GM21515 (cell line): ENCODE data around the gene MRPL9.
"Not testable (repeated sequence)": the region's sequence is repeated elsewhere in the genome, so short reads cannot be mapped to it uniquely, and the experiment has no call there.

Source experiments
- ATAC-seq: cut with Tn5 transposase; IDR thresholded peaks from one replicate; pipeline ENCODE4 v1.9.1; 2021; ENCODE audit not compliant: unreplicated experiment

MRPL9 gene

DNA sequence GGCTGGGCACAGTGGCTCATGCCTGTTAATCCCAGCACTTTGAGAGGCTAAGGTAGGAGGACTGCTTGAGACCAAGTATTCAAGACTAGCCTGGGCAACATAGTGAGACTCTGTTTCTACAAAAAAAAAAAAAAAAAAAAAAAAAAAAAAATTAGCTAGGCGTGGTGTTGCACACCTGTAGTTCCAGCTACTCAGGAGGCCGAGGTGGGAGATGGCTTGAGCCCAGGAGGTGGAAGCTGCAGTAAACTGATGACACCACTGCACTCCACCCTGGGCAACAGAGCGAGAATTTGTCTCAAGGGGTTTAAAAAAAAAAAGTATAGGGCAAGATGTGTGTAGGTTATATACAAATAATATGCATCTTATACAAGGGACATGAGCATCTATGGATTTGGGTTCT lies 24.4 kb upstream of the MRPL9 start:
- no peak for ATAC-seq

DNA sequence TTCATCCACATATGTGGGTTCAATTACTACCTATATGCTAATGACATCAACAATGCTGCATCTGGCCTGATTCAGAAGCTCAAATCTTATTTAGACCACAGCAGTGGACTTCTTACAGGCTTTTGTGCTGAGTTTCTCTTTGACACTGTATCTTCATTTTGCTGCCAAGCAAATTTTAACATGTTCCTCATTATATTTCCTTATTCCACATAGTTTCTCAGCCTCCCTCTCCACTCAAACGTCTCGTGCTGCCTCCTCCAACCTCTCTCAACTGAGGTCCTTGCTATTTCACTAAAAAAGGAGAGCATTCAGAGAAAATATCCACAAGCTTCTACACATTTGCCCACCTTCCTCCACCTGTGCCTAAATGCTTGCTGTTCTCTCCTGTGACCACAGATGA lies 20.5 kb upstream of the MRPL9 start:
- ATAC-seq, result no peak

DNA sequence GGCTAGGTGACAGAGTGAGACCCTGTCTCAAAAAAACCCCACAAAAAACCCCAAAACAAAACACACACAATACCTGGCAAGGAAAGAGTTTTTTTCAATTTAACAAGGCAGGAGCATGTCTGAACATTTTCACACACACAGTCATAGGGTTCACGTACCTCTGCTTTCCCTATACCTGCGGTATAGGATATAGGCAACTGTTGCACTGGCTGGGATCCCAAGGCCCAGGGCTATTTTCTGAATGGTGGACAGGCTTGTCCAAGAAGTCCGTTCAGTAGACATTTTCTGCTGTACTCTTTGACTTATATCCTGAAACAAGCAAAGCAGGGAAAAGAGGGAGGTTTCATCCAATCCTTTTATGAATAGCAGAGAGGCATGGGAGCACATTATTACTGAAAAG lies 19.4 kb upstream of the MRPL9 start:
- ATAC-seq, result no peak

DNA sequence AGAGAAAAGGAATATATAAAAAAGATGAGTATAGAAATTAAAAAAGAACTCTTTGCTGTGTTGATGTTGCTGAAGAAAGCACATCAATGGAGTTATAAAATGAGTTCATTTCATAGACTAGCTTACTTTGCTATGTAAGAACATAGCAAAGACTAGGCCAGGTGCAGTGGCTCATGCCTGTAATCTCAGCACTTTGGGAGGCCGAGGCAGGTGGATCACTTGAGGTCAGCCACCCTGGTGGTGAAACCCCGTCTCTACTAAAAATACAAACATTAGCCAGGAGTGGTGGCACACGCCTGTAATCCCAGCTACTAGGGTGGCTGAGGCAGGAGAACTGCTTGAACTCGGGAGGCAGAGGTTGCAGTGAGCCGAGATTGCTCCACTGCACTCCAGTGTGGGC lies 18.7 kb upstream of the MRPL9 start:
- ATAC-seq, result not testable (repeated sequence)

DNA sequence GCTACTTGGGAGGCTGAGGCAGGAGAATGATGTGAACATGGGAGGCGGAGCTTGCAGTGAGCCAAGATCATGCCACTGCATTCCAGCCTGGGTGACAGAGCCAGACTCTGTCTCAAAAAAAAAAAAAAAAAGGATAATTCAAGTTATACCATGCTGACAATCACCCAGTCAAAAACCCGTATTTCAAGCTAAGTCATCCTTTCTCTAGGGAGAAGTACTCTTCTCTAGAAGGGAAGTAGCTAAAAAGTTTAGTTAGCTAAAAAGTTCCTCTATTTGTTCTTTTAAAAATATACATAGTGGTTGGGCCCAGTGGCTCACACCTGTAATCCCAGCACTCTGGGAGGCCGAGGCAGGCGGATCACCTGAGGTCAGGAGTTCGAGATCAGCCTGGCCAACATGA lies 17.4 kb upstream of the MRPL9 start:
- not testable (repeated sequence) for ATAC-seq

DNA sequence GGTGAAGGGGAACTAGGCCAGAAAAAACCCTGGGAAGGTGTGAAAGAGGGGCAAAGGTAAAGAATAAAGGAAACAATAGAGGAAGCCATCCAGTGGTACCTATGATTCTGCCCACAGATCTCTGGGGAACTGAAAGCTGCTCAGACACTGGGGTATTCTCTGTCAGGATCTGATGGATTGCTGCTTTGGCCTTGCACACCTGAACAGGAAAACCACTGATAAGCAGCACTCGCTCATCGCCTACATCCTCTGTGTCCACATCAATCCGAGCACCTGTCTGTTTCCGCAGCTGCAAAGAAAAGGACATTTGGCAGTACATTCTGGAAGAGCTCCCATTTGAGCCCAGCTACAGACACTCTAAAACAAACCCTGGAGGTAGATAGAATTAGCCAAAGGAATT lies 16.6 kb upstream of the MRPL9 start:
- ATAC-seq, result no peak

DNA sequence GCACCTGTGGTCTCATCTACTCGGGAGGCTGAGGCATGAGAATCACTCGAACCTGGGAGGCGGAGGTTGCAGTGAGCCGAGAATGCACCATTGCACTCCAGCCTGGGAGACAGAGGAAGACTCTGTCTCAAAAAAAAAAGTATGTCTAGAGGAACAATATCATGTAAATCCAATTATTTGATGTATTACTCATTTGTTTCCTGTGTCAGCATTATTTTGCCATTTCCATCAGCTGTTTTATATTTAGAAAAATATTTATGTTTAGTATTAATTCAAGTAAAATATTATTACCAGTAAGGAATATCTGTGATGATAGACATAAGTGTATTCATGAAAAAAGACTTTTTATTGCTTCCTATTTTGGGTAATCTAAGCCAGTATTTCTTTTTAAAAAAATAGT lies 14.0 kb upstream of the MRPL9 start:
- no peak for ATAC-seq

DNA sequence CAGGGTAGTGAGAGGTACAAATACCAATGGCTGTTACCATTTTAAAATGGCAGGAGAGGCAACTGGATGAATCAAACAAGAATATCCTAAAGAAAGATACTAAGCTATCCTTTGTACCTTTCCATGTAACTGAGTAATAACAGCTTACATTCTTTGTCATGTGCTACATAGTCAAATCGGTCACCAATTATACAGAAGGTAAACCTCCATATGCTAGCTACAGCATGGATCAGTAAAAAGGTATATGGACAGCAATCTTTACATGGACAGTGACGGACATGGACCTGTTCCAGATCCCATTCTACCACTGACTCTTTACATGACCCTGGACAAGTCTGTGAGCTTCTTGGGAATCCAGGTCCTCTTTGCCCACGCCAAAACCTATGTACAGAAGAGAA lies 13.4 kb upstream of the MRPL9 start:
- ATAC-seq, result no peak

DNA sequence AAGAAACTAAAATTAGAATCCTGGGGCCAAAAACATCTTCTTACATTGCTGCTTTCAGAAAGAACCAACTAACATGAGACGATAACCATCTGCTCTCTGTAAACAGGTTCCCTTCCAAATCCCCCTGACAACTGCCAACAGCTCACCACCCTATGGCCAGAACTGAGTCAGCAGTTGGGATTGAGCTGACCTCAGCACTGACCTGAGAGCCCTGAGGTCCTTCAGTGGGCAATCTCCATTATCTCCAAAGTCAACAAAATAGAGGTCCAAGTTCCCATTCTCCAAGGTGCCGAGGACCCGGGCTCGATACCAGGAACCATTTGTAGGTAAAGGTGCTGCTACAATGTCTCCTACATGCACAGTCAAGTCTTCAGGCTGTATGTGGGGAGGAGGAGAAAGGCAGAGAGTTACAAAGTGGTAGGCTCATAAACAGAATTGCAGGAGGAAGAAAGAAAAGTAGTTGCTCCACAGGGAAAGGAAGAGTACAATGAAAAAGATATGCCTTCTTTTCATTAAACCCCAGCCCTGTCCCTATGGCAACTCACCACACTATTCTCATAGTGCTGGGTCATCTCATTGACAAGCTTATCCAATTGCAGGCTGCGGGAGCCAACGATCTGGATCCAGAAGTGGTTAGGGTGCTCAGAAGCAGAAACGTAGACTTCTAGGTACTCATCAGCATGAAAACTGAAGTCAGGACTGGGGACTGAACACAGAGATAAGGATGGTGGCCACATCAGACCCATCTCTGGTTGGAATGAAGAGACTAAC lies 12.8 kb upstream of the MRPL9 start:
- ATAC-seq, result no peak

DNA sequence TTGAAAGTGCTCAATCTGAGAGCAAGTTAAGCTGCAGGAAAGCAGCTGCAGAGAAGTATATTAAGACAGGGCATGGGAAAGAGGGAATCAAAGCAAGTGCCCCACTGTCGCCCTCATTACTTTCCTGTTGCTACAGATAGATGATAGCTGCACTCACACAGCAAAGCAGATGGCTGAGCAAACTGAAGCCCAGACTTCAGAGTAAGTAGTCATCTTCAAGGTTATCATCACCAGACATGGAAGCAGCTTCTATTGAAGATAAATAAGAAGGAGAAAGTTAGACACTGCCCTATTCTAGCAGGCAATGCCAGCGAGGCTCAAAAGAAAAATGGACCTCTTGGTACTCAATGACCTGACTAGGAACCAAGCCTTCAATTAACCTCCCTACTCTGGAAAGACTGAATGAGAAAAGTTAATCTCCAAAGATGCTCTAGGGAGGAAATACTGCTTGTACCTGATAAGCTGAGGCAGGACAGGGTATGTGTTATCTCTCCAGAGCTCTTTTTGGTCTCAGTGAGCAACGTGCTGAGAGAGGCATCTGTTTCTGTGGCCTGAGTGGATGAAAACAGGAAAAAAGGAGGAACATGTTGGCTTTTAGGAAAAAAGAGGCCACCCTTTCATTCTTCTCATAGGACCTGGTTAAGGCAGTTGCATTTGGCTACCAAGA lies 11.1 kb upstream of the MRPL9 start:
- no peak for ATAC-seq

DNA sequence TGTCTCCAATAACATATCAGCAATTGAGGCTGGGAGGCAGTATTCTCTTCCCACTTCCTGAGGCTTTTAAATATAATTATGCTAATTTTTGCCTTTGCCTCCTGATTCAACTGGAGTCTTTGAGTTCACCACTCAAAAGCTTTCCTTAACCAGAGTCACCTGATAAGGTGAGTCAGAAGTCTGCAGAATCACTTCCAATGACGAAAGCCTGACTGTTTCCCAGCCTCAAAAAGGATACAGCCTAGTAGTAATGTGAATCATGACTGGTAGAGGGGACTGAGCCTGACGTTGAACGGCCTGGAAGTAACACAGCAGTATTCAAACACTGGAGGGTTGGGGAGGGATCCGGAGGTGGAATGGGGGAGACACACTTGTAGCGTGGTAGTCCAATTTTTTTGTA lies 10.4 kb upstream of the MRPL9 start:
- no peak for ATAC-seq

DNA sequence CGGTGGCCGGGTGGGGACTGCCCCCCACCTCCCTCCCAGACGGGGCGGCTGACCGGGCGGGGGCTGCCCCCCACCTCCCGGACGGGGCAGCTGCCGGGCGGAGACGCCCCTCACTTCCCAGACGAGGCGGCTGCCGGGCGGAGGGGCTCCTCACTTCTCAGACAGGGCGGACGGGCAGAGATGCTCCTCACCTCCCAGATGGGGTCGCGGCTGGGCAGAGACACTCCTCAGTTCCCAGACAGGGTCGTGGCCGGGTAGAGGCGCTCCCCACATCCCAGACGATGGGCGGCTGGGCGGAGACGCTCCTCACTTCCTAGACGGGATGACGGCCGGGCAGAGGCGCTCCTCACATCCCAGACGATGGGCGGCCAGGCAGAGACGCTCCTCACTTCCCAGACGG lies 6.0 kb upstream of the MRPL9 start:
- not testable (repeated sequence) for ATAC-seq

DNA sequence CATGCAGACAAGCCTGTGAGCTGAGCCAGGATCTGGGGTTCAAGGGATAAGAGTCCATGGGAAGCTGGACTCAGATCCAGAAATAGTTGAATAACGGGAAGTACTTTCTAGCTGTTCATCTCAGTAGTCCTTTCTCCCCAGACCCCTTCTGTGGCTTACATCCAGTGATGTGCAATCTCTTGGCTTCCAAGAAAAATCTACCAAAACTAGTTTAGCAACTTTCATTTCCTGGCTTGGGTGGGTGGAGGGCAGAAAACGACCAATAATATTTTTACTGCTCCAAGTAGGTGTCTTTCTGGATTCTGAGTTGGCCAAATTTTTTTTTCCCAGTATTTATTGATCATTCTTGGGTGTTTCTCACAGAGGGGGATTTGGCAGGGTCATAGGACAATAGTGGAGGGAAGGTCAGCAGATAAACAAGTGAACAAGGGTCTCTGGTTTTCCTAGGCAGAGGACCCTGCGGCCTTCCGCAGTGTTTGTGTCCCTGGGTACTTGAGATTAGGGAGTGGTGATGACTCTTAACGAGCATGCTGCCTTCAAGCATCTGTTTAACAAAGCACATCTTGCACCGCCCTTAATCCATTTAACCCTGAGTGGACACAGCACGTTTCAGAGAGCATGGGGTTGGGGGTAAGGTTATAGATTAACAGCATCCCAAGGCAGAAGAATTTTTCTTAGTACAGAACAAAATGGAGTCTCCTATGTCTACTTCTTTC lies 5.2 kb upstream of the MRPL9 start:
- ATAC-seq, result not testable (repeated sequence)

DNA sequence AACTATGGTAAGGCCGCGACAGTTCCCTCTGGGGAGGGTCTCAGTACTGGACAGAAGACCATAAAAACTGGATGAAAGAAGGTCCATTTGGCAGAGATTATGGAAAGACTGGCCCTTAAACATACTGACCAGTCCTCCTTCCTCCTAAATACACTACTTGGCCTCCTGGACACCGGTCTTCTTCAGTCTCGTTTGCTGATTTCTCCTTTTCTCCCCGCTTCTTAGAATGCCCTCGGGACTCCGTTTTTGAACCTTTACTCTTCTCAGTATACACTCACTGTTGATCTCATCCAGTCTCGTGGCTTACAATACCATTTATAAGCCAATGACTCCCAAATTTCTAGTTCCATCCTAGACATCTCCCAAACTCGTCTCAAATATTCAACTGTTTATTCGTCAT lies 694 bp upstream of the MRPL9 start:
- ATAC-seq, result no peak

DNA sequence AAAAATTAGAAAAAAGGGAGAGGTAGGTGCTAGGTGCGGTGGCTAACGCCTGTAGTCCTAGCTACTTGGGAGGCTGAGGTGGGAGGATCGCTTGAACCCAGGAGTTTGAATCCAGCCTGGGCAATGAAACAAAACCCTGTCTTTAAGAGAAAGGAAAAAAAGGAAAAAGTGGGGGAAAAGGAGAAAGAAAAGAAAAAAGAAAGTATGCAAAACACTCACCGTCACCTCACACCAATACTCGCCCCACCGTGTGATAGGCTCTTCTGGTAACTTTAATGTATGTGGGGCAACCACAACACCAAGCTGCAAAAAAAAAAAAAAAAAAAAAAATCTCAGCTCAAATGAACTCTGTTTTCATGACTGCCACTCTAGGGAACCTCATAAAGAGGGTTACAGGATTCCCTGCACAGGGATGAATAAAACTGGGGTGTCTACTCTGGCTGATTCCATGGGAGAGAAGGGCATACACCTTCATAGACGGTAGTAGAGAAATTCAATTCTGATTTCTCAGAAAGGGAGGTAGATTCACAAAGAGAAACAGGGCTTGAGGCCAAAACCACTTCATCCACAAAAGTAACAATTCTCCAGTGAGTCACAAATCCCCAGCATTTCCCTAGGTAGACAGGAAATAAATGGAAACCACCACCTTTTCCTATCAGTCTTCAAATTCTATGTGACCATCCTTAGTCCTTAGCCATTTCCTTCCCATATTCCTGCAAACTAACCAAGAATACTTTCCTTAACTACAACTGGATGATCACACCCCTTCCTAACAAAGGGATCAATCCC lies 2.5 kb downstream of the MRPL9 start:
- ATAC-seq, result no peak

DNA sequence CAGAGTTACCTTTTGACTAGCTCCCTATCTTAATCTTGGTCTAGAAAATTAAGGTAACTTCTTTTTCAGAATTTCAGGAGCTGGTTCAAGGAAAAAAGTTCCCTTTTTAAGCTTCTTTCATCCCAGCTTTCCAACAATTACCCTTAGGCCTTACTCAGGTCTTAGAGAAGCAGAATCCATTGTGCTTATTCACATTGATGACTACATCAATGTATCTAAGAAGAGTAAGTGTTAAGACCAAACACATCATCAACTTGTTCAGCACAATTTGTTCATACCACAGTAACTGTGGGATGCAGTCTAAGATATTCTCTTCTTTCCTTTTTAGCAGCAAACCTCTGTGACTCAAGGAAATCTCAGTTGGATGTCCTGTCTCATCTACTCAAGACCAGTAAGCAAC lies 4.1 kb downstream of the MRPL9 start:
- no peak for ATAC-seq

DNA sequence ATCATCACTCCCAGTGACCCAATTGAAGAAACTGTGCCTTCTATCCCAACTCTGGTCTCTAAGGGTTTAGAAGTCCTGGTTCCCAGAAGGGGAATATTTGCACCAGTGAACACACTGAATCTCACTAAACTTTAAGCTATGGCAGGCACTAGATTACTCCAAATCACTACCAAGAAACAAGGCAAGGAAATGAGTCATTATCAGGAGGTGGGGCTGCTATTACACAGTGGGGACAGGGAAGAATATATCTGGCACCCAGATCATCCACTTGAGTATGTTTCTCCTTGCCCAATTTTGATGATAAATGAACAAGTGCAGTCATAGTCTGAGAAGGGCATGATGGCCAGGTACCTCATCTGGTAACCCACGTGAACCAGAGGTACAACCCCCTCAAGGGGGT lies 7.0 kb downstream of the MRPL9 start:
- ATAC-seq, result no peak

DNA sequence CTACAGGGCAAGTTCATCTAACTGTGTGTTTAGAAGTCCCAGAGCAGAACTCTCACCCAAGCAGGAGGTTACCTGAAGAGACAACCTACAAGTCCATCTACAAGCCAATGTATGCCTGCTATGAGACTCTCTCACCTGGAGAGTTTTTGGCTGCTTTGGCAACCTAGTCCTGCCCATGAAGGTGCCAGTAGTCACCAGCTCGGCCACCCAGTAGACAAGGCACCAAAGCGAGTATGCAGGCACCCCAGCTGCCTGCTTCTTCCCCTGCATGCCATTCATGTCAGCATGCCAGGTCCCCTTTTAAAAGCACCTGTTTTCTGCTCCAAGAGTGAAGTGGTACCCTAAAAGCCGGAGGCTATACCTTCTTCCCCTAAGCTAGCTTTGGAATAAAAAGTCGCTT lies 21.8 kb downstream of the MRPL9 start:
- no peak for ATAC-seq

DNA sequence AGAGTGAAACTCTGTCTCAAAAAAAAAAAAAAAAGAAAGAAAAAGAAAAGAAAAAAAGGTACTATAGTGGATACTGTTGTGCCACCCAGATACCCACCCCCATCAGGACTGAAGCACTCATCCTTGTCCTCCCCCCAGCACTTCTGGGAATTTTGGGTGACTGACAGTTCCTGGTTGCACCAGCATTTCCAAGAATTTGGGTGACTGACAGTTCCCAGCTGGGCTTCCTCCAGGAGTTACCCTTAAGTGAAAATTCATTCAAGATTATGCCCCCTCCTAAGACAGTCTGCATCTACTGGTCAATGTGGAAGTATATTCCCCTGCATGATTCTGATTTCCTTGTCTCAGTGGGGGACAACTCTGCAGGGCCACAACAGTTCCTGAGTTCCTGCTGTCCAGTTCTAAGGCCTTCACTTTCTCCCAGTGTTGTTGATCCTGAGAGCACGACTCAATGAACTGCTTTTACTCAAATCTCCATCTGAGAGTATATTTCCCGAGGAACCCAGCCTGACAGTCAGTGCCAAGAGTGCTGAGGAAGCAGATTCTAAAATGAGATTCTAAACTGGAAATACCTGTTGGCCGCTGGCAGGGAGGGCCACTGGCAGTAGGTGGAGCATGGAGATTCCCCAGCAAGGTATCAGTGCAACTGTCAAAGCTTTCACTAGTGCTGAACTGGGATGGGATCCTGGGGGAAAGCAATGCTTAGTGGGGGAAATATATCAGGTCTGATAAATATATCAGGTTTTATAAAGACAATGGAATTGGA lies 23.5 kb downstream of the MRPL9 start:
- ATAC-seq, result no peak

DNA sequence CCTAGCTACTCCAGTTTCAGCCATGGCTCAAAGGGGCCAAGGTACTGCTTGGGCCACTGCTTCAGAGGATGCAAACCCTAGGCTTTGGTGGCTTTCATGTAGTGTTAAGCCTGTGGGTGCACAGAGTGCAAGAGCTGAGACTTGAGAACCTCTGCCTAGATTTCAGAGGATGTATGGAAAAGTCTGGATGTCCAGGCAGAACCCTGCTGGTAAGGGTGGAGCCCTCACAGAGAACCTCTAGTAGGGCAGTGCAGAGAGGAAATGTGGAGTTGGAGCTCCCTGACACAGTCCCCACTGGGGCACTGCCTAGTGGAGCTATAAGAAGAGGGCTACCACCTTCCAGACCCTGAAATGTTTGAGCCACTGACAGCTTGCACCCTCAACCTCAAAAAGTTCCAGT lies 25.8 kb downstream of the MRPL9 start:
- no peak for ATAC-seq

DNA sequence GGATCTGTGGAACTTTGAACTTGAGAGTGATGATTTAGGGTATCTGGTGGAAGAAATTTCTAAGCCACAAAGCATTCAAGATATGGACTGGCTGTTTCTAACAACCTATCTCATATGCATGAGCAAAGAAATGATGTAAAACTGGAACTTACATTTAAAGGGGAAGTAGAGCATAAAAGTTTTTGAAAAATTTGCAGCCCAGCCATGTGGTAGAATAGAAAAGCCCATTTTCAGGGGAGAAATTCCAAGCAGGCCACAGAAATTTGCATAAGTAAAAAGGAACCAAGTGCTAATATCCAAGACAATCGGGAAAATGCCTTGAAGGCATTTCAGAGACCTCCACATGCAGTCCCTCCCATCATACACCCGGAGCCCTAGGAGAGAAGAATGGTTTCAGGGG lies 26.3 kb downstream of the MRPL9 start:
- no peak for ATAC-seq
